Loucy (cell line): ENCODE data around the gene PRSS56.
"Not testable (repeated sequence)": the region's sequence is repeated elsewhere in the genome, so short reads cannot be mapped to it uniquely, and the experiment has no call there.

Experiments used
- CTCF ChIP-seq: fragments of 200-600 bp; sonication (generic); conservative IDR thresholded peaks from 2 replicates; pipeline ENCODE4 v1.5.1; 2014; ENCODE audit warnings: mild to moderate bottlenecking, antibody characterized with exemption, low read length
- EZH2phosphoT487 ChIP-seq: fragments of 200-600 bp; IDR thresholded peaks from 2 replicates; pipeline ENCODE4 v1.6.1; 2018; ENCODE audit warnings: antibody characterized with exemption, mild to moderate bottlenecking, moderate library complexity, borderline replicate concordance

GRCh38 chr2:232532821-232533220 is 12.6 kb downstream of the PRSS56 start:
- not testable (repeated sequence) for TF ChIP-seq CTCF, EZH2phosphoT487
